K562 (cell line): Measurements from ENCODE around the gene TMF1. TPM values are rescaled to one million over a fixed set of nuclear protein-coding genes. Genes with fewer than 3 reads are reported as not detected.
A peak's percentile ranks its signal among the peaks of the same experiment; 100 is the strongest.

Source experiments
- E4F1 ChIP-seq: fragments of 250-450 bp; sonication (Bioruptor Pico); IDR thresholded peaks from 2 replicates; pipeline ENCODE4 v1.5.0; 2021; ENCODE audit warnings: mild to moderate bottlenecking, borderline replicate concordance
- HOXB6 ChIP-seq: fragments of 250-450 bp; sonication (Bioruptor Pico); IDR thresholded peaks from 2 replicates; pipeline ENCODE4 v1.5.1; 2022; ENCODE audit warnings: mild to moderate bottlenecking, borderline replicate concordance
- MCM7 ChIP-seq, 2 experiments: fragments of 450-650 bp; IDR thresholded peaks; 2 replicates each; pipeline ENCODE4 v1.6.1; 2016 to 2018
- MLLT1 ChIP-seq, 2 experiments: fragments of 450-650 bp; IDR thresholded peaks; 2 replicates each; pipeline ENCODE4 v1.6.1; 2016
- MNT ChIP-seq, 2 experiments: fragments of 450-650 bp; conservative IDR thresholded peaks; 2 replicates each; pipeline ENCODE4 v1.6.1; 2017; ENCODE audit warnings: mild to moderate bottlenecking in 2 of 2, moderate library complexity in 2 of 2
- NONO ChIP-seq, 2 experiments: fragments of 200-400 bp in 1 of 2; fragments of 450-650 bp in 1 of 2; formaldehyde crosslinking in 1 of 2; IDR thresholded peaks; 2 replicates each; pipeline ENCODE4 v1.6.1; 2017; ENCODE audit warnings: low read depth in 2 of 2, mild to moderate bottlenecking in 2 of 2, moderate library complexity in 2 of 2, low read length in 1 of 2
- PTBP1 ChIP-seq: fragments of 200-400 bp; formaldehyde crosslinking; IDR thresholded peaks from 2 replicates; pipeline ENCODE4 v1.6.1; 2017; ENCODE audit warnings: low read depth, low read length
- STAT5B ChIP-seq: fragments of 250-450 bp; sonication (Bioruptor Pico); IDR thresholded peaks from 2 replicates; pipeline ENCODE4 v1.8.0; 2021; ENCODE audit warnings: mild to moderate bottlenecking, inconsistent platforms
- ZBED1 ChIP-seq: IDR thresholded peaks from 2 replicates; pipeline ENCODE4 v1.6.1; 2014
- ZBTB40 ChIP-seq, 2 experiments: fragments of 450-650 bp in 1 of 2; sonication (generic) in 1 of 2; formaldehyde crosslinking in 1 of 2; IDR thresholded peaks; 2 replicates each; pipeline versions ENCODE4 v1.7.1 to v1.9.0; 2016 to 2022; ENCODE audit warnings: inconsistent platforms in 1 of 2, mild to moderate bottlenecking in 1 of 2, missing genetic modification reagents in 1 of 2
- ZFP36 ChIP-seq: fragments of 150-350 bp; IDR thresholded peaks from 2 replicates; pipeline ENCODE4 v1.6.1; 2018; ENCODE audit warnings: low read length, low read depth; ENCODE audit not compliant: partially characterized antibody
- ZNF830 ChIP-seq: fragments of 250-450 bp; sonication (Bioruptor Pico); IDR thresholded peaks from 2 replicates; pipeline ENCODE4 v1.5.0; 2021; ENCODE audit warnings: mild to moderate bottlenecking
- polyA plus RNA-seq, 8 experiments: library from polyadenylated mRNA; depleted of rRNA in 4 of 8; stranded (reverse) in 5 of 8; unstranded in 3 of 8; fragments of >200 nt; fragmentation: Nextera tagmentation in 2 of 8; fragmentation: Illumina TruSeq in 1 of 8; extraction: Ambion mirVana in 2 of 8; extraction: Trizol in 1 of 8; gene quantifications; 2 replicates each; pipeline versions ENCODE4 v1.2.1 to v1.2.3, GENCODE V29; 2011 to 2014; ENCODE audit warnings: inconsistent platforms in 1 of 8, missing spikeins in 1 of 8
- total RNA-seq, 7 experiments: library from RNA; depleted of rRNA in 6 of 7; stranded (reverse); fragments of >200 nt in 6 of 7; fragmentation: Illumina TruSeq in 2 of 7; extraction: Trizol in 2 of 7; gene quantifications; 2 replicates each; pipeline versions ENCODE4 v1.2.1 to v1.2.3, GENCODE V29; 2011 to 2021; ENCODE audit warnings: low replicate concordance in 1 of 7

Gene TMF1
- total and polyA plus RNA-seq, 9 of the 15 experiments (the other 6 are each of a cell fraction or from before 2014, with no cell fraction given) = 3.1 to 13.9 (median 10.3) TPM

- TF ChIP-seq ZBTB40 (IDR thresholded peaks at IDR 0.05) (peak; percentile 93), ZBTB40 (CRISPR knock-in tag; IDR thresholded peaks at IDR 0.05) (no peak), ZFP36 (no peak), HOXB6 (CRISPR knock-in tag) (no peak), E4F1 (CRISPR knock-in tag) (no peak), ZBED1 (no peak), NONO (IDR thresholded peaks at IDR 0.05; ENCODE audit: low read depth in 2 of 2, low read length in 1 of 2) (no peak), STAT5B (CRISPR knock-in tag) (no peak), MLLT1 (IDR thresholded peaks at IDR 0.05) (no peak), ZNF830 (CRISPR knock-in tag) (no peak), MCM7 (IDR thresholded peaks at IDR 0.05) (no peak), PTBP1 (no peak), MNT (conservative IDR thresholded peaks at IDR 0.05) (peak; percentile 46 to 61; a peak in 3 of 4 replicates)
Observed at GRCh38 chr3:69051756-69052471, at the start of gene TMF1 (continued).
